Thyroid gland (tissue), 4 donors: ENCODE results near the gene RAB18.

Experiments used
- CTCF ChIP-seq, 6 experiments: fragments of 200-600 bp in 3 of 6; fragments of 450-650 bp in 3 of 6; sonication (generic) in 3 of 6; IDR thresholded peaks; one replicate each; pipeline ENCODE4 v1.5.1; 2016 to 2019; ENCODE audit warnings: antibody characterized with exemption in 6 of 6, mild to moderate bottlenecking in 2 of 6, inconsistent platforms in 1 of 6, moderate library complexity in 1 of 6
- POLR2A ChIP-seq, 2 donors: fragments of 450-650 bp; IDR thresholded peaks; one replicate each; pipeline ENCODE4 v1.6.1; 2017; ENCODE audit warnings: antibody characterized with exemption in 2 of 2, mild to moderate bottlenecking in 2 of 2, moderate library complexity in 1 of 2

GRCh38 chr10:27525819-27526218 lies 21.7 kb downstream of the RAB18 start:
- TF ChIP-seq CTCF (IDR thresholded peaks at IDR 0.05), result no peak
- TF ChIP-seq POLR2A (IDR thresholded peaks at IDR 0.05), result no peak
